Esophagus muscularis mucosa (tissue), 4 donors: ENCODE results near the gene TTLL4. TPM values are rescaled to one million over a fixed set of nuclear protein-coding genes. Genes with fewer than 3 reads are reported as not detected.
A peak's percentile ranks its signal among the peaks of the same experiment; 100 is the strongest.
"Not testable (repeated sequence)": the region's sequence is repeated elsewhere in the genome, so short reads cannot be mapped to it uniquely, and the experiment has no call there.

Source experiments
- DNase-seq: peaks from one replicate; pipeline ENCODE4 v3.0.0-alpha.2; 2017; ENCODE audit errors: extremely low spot score
- H3K27ac ChIP-seq, 4 donors: fragments of 200-600 bp; sonication (generic); replicated peaks in 1 of 4; 1 replicate in 3 of 4; 2 replicates in 1 of 4; pipeline ENCODE4 v1.5.1; 2016 to 2019; ENCODE audit warnings: mild to moderate bottlenecking in 1 of 4
- H3K27me3 ChIP-seq, 4 donors: fragments of 200-600 bp; sonication (generic); one replicate each; pipeline versions ENCODE4 v1.5.1 to v1.6.0; 2016 to 2019
- H3K36me3 ChIP-seq, 4 donors: fragments of 200-600 bp; sonication (generic); one replicate each; pipeline ENCODE4 v1.5.1; 2016 to 2019
- H3K4me1 ChIP-seq, 4 donors: fragments of 200-600 bp; sonication (generic); one replicate each; pipeline ENCODE4 v1.5.1; 2016 to 2019
- H3K4me3 ChIP-seq, 4 donors: fragments of 200-600 bp; sonication (generic); 1 replicate in 2 of 4; 2 replicates in 2 of 4; pipeline ENCODE4 v1.5.1; 2016 to 2019; ENCODE audit warnings: mild to moderate bottlenecking in 4 of 4, moderate library complexity in 1 of 4
- H3K9me3 ChIP-seq, 4 donors: fragments of 200-600 bp; sonication (generic); 1 replicate in 3 of 4; 2 replicates in 1 of 4; pipeline ENCODE4 v1.5.1; 2016 to 2019
- EP300 ChIP-seq: sonication (generic); formaldehyde crosslinking; IDR thresholded peaks from one replicate; pipeline ENCODE4 v1.6.1; 2017; ENCODE audit warnings: antibody characterized with exemption
- POLR2A ChIP-seq: fragments of 450-650 bp; IDR thresholded peaks from one replicate; pipeline ENCODE4 v1.6.1; 2017; ENCODE audit warnings: antibody characterized with exemption, moderate library complexity, mild to moderate bottlenecking, low read depth
- POLR2AphosphoS5 ChIP-seq, 2 donors: sonication (generic); formaldehyde crosslinking; IDR thresholded peaks; one replicate each; pipeline ENCODE4 v1.6.1; 2017; ENCODE audit warnings: antibody characterized with exemption in 2 of 2
- WGBS: methylation state at CpG from one replicate; pipeline ENCODE4 v1.1.5; 2018; 5-methylcytosine and 5-hydroxymethylcytosine counted together
- intact Hi-C: fragments of 100-400 bp; cut with DNase I; formaldehyde crosslinking; loops from one replicate; pipeline ENCODE4 v1.15.1; 2023
- total RNA-seq, 4 donors: library from RNA; depleted of rRNA; stranded (reverse); fragments of >200 nt; gene quantifications; one replicate each; pipeline versions ENCODE4 v1.1.0 to v1.2.1, GENCODE V29; 2016
- TF ChIP-seq, protein P1 (sequence below), 3 experiments: fragments of 200-600 bp in 2 of 3; fragments of 450-650 bp in 1 of 3; sonication (generic) in 2 of 3; IDR thresholded peaks; one replicate each; pipeline ENCODE4 v1.5.1; 2017 to 2019; ENCODE audit warnings: antibody characterized with exemption in 3 of 3, mild to moderate bottlenecking in 2 of 3, moderate library complexity in 1 of 3

Gene TTLL4
- total RNA-seq, 4 donors from 2014 or later, result 5.8 to 11.3 (median 8.3) TPM

DNA sequence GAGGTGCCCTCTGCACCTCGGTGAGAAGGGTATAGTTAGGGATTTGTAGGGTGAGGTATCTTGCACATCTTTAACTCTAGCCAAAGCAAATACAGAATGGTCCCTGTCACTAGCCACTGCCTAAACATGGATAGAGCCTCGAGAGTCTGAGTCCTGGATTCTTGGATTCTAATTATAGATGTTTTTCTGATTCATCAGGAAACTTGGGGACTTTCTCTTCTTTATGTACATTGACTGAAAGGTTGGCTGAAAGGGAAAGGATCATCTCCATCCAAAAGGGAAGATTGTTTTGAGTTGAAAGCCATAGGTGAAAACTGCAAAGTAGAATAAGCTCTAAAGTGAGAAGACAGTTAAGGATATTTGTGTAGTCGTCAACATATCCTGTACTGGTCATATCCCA is 30.6 kb upstream of the TTLL4 start:
- Histone ChIP-seq H3K36me3 (peaks cover 16 to 79% (median 44%) of the 10 kb centered on the region in 4 donors), H3K9me3 (no peaks in the 10 kb centered on the region), H3K27me3 (no peaks in the 10 kb centered on the region), H3K27ac (no peak overlapping the region), H3K4me1 (no peaks in the 10 kb centered on the region), H3K4me3 (no peak overlapping the region)
- TF ChIP-seq EP300, result no peak
- TF ChIP-seq, protein P1, sequence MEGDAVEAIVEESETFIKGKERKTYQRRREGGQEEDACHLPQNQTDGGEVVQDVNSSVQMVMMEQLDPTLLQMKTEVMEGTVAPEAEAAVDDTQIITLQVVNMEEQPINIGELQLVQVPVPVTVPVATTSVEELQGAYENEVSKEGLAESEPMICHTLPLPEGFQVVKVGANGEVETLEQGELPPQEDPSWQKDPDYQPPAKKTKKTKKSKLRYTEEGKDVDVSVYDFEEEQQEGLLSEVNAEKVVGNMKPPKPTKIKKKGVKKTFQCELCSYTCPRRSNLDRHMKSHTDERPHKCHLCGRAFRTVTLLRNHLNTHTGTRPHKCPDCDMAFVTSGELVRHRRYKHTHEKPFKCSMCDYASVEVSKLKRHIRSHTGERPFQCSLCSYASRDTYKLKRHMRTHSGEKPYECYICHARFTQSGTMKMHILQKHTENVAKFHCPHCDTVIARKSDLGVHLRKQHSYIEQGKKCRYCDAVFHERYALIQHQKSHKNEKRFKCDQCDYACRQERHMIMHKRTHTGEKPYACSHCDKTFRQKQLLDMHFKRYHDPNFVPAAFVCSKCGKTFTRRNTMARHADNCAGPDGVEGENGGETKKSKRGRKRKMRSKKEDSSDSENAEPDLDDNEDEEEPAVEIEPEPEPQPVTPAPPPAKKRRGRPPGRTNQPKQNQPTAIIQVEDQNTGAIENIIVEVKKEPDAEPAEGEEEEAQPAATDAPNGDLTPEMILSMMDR (IDR thresholded peaks at IDR 0.05), result no peak
- TF ChIP-seq POLR2AphosphoS5 (IDR thresholded peaks at IDR 0.05), result no peak
- no peak for TF ChIP-seq POLR2A
- DNase-seq, result no peak
- intact Hi-C loops, result no loop called here
- 73% methylated on average over 3 of the region's 3 CpGs for WGBS

GRCh38 chr2:218687400-218688060 is 23.1 kb upstream of the TTLL4 start:
- WGBS, result 22% methylated on average over 5 of the region's 5 CpGs
- intact Hi-C loops, H3K4me3 ChIP-seq, H3K27me3 ChIP-seq, H3K4me1 ChIP-seq, H3K9me3 ChIP-seq, H3K27ac ChIP-seq, DNase-seq: not testable (repeated sequence)
- peaks cover 3 to 52% (median 36%) of the 10 kb centered on the region in 4 donors for H3K36me3 ChIP-seq
- TF ChIP-seq POLR2AphosphoS5 (IDR thresholded peaks at IDR 0.05), result peak in 1 of 2 donors; percentile 57
- TF ChIP-seq, protein P1 (IDR thresholded peaks at IDR 0.05), result peak; percentile 72 to 90 (median 79)

- peaks cover 21 to 75% (median 54%) of the 10 kb centered on the region in 4 donors for H3K36me3 ChIP-seq
- H3K4me1 ChIP-seq, result no peaks in the 10 kb centered on the region
- H3K4me3 ChIP-seq, result no peak overlapping the region
- intact Hi-C loops, result no loop called here
- TF ChIP-seq EP300 (no peak), POLR2A (no peak), POLR2AphosphoS5 (IDR thresholded peaks at IDR 0.05) (no peak)
- TF ChIP-seq, protein P1 (IDR thresholded peaks at IDR 0.05), result no peak
- H3K9me3 ChIP-seq, result no peaks in the 10 kb centered on the region
- no peaks in the 10 kb centered on the region for H3K27me3 ChIP-seq
- DNase-seq, result no peak
- H3K27ac ChIP-seq, result no peak overlapping the region
Measured at GRCh38 chr2:218691234-218691633, 19.4 kb upstream of the TTLL4 start.

GRCh38 chr2:218694405-218695145 is 16.1 kb upstream of the TTLL4 start:
- H3K4me3 ChIP-seq, result no peak overlapping the region
- H3K27me3 ChIP-seq, result no peaks in the 10 kb centered on the region
- intact Hi-C loops, result no loop called here
- H3K27ac ChIP-seq, result no peak overlapping the region
- no peak for DNase-seq
- H3K36me3 ChIP-seq, result peaks cover 33 to 96% (median 68%) of the 10 kb centered on the region in 4 donors
- WGBS, result 87% methylated on average over 3 of the region's 3 CpGs
- TF ChIP-seq POLR2AphosphoS5 (IDR thresholded peaks at IDR 0.05), result no peak
- TF ChIP-seq, protein P1 (IDR thresholded peaks at IDR 0.05), result no peak
- no peak for TF ChIP-seq EP300
- TF ChIP-seq POLR2A, result no peak
- no peaks in the 10 kb centered on the region for H3K9me3 ChIP-seq
- no peaks in the 10 kb centered on the region for H3K4me1 ChIP-seq
